Muscle of leg (tissue), 16 donors: ENCODE results near the gene NUFIP2. TPM values are rescaled to one million over a fixed set of nuclear protein-coding genes. Genes with fewer than 3 reads are reported as not detected.
"Not testable (repeated sequence)": the region's sequence is repeated elsewhere in the genome, so short reads cannot be mapped to it uniquely, and the experiment has no call there.

Experiments used
- DNase-seq: peaks from one replicate; pipeline ENCODE4 v3.0.0; 2013
- H3K27ac ChIP-seq: one replicate; pipeline ENCODE4 v1.5.1; 2013; ENCODE audit warnings: mild to moderate bottlenecking, low read length, control low read depth
- H3K27me3 ChIP-seq: one replicate; pipeline ENCODE4 v1.6.1; 2013; ENCODE audit warnings: low read length; ENCODE audit not compliant: control insufficient read depth, insufficient read depth
- H3K36me3 ChIP-seq: one replicate; pipeline ENCODE4 v1.6.1; 2013; ENCODE audit warnings: low read length; ENCODE audit not compliant: control insufficient read depth, insufficient read depth
- H3K4me1 ChIP-seq: one replicate; pipeline ENCODE4 v1.6.1; 2013; ENCODE audit warnings: low read length; ENCODE audit not compliant: control insufficient read depth, insufficient read depth
- H3K4me3 ChIP-seq: one replicate; pipeline ENCODE4 v1.5.1; 2013; ENCODE audit warnings: low read length, control low read depth
- H3K9me3 ChIP-seq: replicated peaks from 2 replicates; pipeline ENCODE4 v1.6.1; 2013; ENCODE audit warnings: low read depth, low read length; ENCODE audit not compliant: control insufficient read depth
- WGBS: methylation state at CpG from one replicate; pipeline ENCODE4 v1.1.5; 2013; ENCODE audit warnings: missing lambda C conversion rate; ENCODE audit not compliant: insufficient coverage; 5-methylcytosine and 5-hydroxymethylcytosine counted together
- long read RNA-seq, 11 donors: transcript quantifications; one replicate each; lab custom pipeline, GENCODE V29; 2026
- polyA plus RNA-seq, 8 donors: library from polyadenylated mRNA; unstranded; fragments of 120-200 nt; gene quantifications; one replicate each; pipeline versions ENCODE4 v1.2.1 to v1.2.3, GENCODE V29; 2013; ENCODE audit warnings: inconsistent platforms in 1 of 8, low replicate concordance in 1 of 8; ENCODE audit not compliant: insufficient read length in 8 of 8, insufficient read depth in 1 of 8
- total RNA-seq: library from RNA; stranded (reverse); fragments of 120-200 nt; gene quantifications from one replicate; pipeline ENCODE4 v1.2.4, GENCODE V29; 2013

The NUFIP2 gene, protein sequence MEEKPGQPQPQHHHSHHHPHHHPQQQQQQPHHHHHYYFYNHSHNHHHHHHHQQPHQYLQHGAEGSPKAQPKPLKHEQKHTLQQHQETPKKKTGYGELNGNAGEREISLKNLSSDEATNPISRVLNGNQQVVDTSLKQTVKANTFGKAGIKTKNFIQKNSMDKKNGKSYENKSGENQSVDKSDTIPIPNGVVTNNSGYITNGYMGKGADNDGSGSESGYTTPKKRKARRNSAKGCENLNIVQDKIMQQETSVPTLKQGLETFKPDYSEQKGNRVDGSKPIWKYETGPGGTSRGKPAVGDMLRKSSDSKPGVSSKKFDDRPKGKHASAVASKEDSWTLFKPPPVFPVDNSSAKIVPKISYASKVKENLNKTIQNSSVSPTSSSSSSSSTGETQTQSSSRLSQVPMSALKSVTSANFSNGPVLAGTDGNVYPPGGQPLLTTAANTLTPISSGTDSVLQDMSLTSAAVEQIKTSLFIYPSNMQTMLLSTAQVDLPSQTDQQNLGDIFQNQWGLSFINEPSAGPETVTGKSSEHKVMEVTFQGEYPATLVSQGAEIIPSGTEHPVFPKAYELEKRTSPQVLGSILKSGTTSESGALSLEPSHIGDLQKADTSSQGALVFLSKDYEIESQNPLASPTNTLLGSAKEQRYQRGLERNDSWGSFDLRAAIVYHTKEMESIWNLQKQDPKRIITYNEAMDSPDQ
- 32.1 TPM for total RNA-seq
- polyA plus RNA-seq: 10 to 100 TPM; 17.4 to 35.1 (median 26.9) TPM
- long read RNA-seq, donor 1, full-length matches to known transcripts: 5 of 5 reads
- long read RNA-seq, donor 1, partial matches to known transcripts: 0 of 5 reads
- long read RNA-seq, donor 1, other reads (novel, unspliced or antisense): 0 of 5 reads
- long read RNA-seq, donor 2: 0 reads
- long read RNA-seq, donor 3, full-length matches to known transcripts: 5 of 5 reads
- long read RNA-seq, donor 3, partial matches to known transcripts: 0 of 5 reads
- long read RNA-seq, donor 3, other reads (novel, unspliced or antisense): 0 of 5 reads
- long read RNA-seq, donor 4, partial matches to known transcripts: 0 of 1 reads
- long read RNA-seq, donor 4, other reads (novel, unspliced or antisense): 0 of 1 reads
- long read RNA-seq, donor 5, full-length matches to known transcripts: 2 of 16 reads
- long read RNA-seq, donor 5, partial matches to known transcripts: 14 of 16 reads
- long read RNA-seq, donor 5, other reads (novel, unspliced or antisense): 0 of 16 reads
- long read RNA-seq, donor 6, full-length matches to known transcripts: 7 of 7 reads
- long read RNA-seq, donor 6, partial matches to known transcripts: 0 of 7 reads
- long read RNA-seq, donor 6, other reads (novel, unspliced or antisense): 0 of 7 reads
- long read RNA-seq, donor 7, full-length matches to known transcripts: 6 of 6 reads
- long read RNA-seq, donor 7, partial matches to known transcripts: 0 of 6 reads
- long read RNA-seq, donor 7, other reads (novel, unspliced or antisense): 0 of 6 reads
- long read RNA-seq, donor 8, full-length matches to known transcripts: 2 of 2 reads
- long read RNA-seq, donor 8, partial matches to known transcripts: 0 of 2 reads
- long read RNA-seq, donor 8, other reads (novel, unspliced or antisense): 0 of 2 reads
- long read RNA-seq, donor 9, full-length matches to known transcripts: 3 of 10 reads
- long read RNA-seq, donor 9, partial matches to known transcripts: 7 of 10 reads
- long read RNA-seq, donor 9, other reads (novel, unspliced or antisense): 0 of 10 reads
- long read RNA-seq, donor 10, full-length matches to known transcripts: 7 of 14 reads
- long read RNA-seq, donor 10, partial matches to known transcripts: 7 of 14 reads
- long read RNA-seq, donor 10, other reads (novel, unspliced or antisense): 0 of 14 reads
- long read RNA-seq, donor 11, full-length matches to known transcripts: 1 of 7 reads
- long read RNA-seq, donor 11, partial matches to known transcripts: 6 of 7 reads
- long read RNA-seq, donor 11, other reads (novel, unspliced or antisense): 0 of 7 reads

DNA sequence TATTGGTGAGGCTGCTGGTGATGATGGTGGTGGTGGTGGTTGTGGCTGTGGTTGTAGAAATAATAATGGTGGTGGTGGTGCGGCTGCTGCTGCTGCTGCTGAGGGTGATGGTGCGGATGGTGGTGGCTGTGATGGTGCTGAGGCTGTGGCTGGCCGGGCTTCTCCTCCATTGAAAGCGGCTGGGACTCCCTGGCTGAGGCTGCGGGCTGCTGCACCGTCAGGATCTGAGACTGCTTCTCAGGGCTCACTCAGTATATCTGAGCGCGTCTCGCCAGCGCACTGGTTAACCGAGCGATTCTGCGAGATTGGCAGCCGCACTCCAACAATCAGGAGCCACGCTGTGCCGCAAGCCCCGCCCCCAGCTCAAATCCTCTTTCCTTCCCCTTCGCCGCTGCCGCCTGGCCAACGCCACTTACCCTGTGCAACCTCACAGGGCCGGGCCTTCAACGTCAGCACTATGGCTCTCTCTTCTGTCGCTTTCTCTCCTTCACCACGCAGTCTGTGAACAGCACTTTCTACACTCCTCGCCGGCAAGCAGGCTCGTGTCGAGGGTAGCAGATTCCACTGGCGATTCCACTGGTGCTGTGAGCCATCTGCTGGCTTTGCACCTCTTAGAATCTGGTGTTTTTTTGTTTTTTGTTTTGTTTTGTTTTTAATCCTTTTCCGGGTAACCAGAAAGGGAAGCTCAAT is at the start of gene NUFIP2:
Gene NUFIP2 (minus strand): TSS at position 259 of the 690 bp plus-strand sequence. CDS start 89 bp downstream, at position 170.
- H3K9me3 ChIP-seq: no peaks in the 10 kb centered on the region
- peak within 1 kb of the TSS; percentile 97 for H3K4me3 ChIP-seq
- 0% methylated on average over 24 of the region's 31 CpGs for WGBS
- H3K36me3 ChIP-seq: peaks cover 4% of the 10 kb centered on the region
- H3K27ac ChIP-seq: peak within 1 kb of the TSS; percentile 96
- DNase-seq: peak; percentile 100
- no peaks in the 10 kb centered on the region for H3K27me3 ChIP-seq
- H3K4me1 ChIP-seq: peaks cover 4% of the 10 kb centered on the region

DNA sequence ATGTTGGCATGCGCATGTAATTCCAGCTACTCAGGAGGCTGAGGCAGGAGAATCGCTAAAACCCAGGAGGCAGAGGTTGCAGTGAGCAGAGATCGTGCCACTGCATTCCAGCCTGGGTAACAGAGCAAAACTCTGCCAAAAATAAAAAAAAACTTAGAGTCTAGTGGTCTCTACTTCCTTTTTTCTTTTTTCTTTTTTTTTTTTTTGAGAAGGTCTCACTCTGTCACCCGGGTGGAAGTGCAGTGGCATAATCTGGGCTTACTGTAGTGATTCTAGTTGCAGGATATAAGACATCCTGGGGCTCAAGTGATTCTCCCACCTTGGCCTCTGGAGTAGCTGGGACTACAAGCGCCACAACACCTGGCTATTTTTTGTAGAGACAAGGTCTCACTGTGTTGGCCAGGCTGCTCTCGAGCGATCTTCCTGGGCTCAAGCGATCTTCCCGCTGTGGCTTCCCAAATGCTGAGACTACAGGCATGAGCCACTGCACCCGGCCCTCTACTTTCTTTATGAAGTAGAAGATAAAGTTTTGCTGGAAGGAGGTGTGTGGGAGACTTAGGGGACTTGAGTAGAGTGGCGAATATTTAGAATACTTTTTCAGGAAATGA is 48.3 kb upstream of the NUFIP2 start:
- no peak overlapping the region for H3K4me3 ChIP-seq
- H3K27ac ChIP-seq: no peak overlapping the region
- H3K4me1 ChIP-seq: no peaks in the 10 kb centered on the region
- WGBS: 87% methylated on average over 7 of the region's 11 CpGs
- H3K27me3 ChIP-seq: peaks cover 3% of the 10 kb centered on the region
- no peaks in the 10 kb centered on the region for H3K36me3 ChIP-seq
- no peak for DNase-seq
- no peaks in the 10 kb centered on the region for H3K9me3 ChIP-seq

DNA sequence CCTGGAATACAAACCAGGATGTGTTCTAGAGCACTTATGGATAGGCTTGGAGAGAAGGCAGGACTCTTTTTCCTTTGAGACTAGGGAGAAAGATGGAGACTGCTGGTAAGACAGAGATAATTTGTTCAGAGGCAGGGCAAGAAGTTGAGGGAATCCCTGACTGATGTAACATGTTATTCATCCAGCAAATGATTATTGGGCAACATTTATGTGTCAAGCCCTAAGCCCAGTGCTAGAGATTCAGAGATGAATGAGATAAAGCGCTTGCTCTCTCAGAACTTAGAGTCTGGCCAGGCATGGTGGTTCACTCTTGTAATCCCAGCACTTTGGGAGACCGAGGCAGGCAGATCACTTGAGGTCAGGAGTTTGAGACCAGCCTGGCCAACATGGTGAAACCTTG is 47.8 kb upstream of the NUFIP2 start:
- Histone ChIP-seq H3K9me3 (no peaks in the 10 kb centered on the region), H3K27ac (no peak overlapping the region), H3K4me3 (no peak overlapping the region), H3K4me1 (no peaks in the 10 kb centered on the region), H3K36me3 (no peaks in the 10 kb centered on the region), H3K27me3 (peaks cover 3% of the 10 kb centered on the region)
- 100% methylated on average over 1 of the region's 2 CpGs for WGBS
- no peak for DNase-seq

DNA sequence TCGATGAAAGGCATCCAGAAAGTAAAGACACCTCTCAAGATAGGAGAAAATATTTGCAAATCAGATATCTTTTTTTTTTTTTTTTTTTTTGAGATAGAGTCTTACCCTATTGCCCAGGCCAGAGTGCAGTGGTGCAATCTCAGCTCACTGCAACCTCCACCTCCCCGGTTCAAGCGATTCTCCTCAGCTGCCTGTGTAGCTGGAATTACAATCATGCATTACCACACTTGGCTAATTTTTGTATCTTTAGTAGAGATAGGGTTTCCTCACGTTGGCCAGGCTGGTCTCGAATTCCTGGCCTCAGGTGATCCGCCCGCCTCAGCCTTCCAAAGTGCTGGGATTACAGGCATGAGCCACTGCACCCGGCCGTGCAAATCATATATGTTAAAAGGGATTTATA is 45.1 kb upstream of the NUFIP2 start:
- not testable (repeated sequence) for H3K9me3 ChIP-seq, H3K27me3 ChIP-seq, DNase-seq, H3K27ac ChIP-seq, H3K4me1 ChIP-seq, H3K36me3 ChIP-seq, H3K4me3 ChIP-seq
- no CpG with 5 or more reads among the region's 9 CpGs for WGBS

DNA sequence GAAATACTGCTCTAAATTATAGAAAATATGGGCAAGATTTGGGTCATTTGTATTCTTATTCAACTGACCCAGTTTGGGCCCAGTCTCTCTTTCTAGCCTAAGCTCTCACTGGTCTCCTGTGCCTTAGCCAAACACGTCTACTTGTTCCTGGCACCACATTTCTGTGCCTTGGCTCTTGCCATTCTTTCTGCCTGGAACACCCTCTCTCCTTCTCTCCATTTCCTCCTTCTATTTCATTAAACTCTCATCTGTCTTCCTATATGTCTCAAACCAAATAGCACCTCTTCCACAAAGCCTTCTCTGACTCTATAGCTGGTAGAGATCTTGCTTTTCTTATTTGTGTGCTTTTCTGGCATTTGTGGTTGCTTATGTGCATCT is 37.7 kb upstream of the NUFIP2 start:
- Histone ChIP-seq H3K4me3 (no peak overlapping the region), H3K4me1 (no peaks in the 10 kb centered on the region), H3K9me3 (no peaks in the 10 kb centered on the region), H3K27me3 (no peaks in the 10 kb centered on the region), H3K27ac (peak overlapping the region; percentile 13), H3K36me3 (no peaks in the 10 kb centered on the region)
- peak; percentile 28 for DNase-seq
- 20% methylated on average over 1 of the region's 1 CpG for WGBS

DNA sequence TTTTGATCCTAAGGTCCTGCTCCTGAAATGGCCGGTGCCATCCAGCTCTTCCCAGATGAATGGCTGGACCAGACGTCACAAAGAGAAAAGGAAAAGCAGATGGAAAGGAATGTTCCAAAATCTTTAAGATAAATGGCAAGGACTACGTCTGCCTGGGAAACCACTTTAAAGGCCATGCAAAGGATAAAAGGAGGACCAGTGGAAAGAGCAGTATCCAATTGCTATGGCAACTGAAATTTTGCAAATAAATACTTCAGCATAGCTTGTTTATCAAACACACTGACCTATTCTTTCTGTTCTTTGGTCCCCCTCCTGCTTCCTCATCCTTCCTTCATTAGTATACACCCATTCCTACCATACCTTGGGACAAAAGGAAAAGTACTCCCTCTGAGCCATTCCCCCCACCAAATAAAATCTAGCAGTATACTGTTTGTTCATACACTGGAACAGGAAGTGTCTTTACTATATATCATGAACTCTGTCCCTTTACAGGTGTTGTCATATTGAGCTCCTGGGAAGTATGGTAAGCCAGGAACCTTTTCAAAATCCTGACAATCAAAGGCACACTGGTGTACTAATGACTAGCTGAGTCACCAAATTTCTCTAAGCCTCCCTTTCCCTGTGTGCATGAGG is 37.2 kb upstream of the NUFIP2 start:
- Histone ChIP-seq H3K4me1 (no peaks in the 10 kb centered on the region), H3K27ac (peak overlapping the region; percentile 38), H3K4me3 (no peak overlapping the region), H3K9me3 (no peaks in the 10 kb centered on the region), H3K36me3 (no peaks in the 10 kb centered on the region), H3K27me3 (no peaks in the 10 kb centered on the region)
- 50% methylated on average over 3 of the region's 3 CpGs for WGBS
- DNase-seq: peak; percentile 63

DNA sequence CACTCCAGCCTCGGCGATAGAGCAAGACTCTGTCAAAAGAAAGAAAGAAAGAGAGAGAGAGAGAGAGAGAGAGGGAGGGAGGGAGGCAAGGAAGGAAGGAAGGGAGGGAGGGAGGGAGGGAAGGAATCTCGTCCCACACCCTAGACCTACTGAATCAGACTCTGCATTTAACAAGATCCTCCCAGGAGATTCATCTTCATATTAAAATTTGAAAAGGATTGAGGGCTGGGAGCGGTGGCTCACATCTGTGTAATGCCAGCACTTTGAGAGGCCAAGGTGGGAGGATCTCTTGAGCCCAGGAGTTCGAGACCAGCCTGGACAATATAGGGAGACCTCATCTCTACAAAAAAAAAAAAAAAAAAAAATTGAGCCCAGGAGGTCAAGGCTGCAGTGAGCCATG is 33.5 kb upstream of the NUFIP2 start:
- no peak for DNase-seq
- Histone ChIP-seq H3K4me3 (no peak overlapping the region), H3K4me1 (no peaks in the 10 kb centered on the region), H3K9me3 (no peaks in the 10 kb centered on the region), H3K27me3 (no peaks in the 10 kb centered on the region), H3K36me3 (no peaks in the 10 kb centered on the region), H3K27ac (no peak overlapping the region)
- WGBS: 64% methylated on average over 2 of the region's 5 CpGs
